SK-N-SH treated with all-trans-retinoic acid at 6 μM for 48 hours (cell line): Measurements from ENCODE around the gene SGPL1.

Experiments used
- ATAC-seq: fragments of 200-7000 bp; cut with Tn5 transposase; 3 replicates; pipeline ENCODE4 v1.9.1; 2020; ENCODE audit warnings: mild to moderate bottlenecking, moderate library complexity
- ARNTL ChIP-seq: fragments of 450-650 bp; formaldehyde crosslinking; IDR thresholded peaks from 2 replicates; pipeline ENCODE4 v1.5.0; 2020; ENCODE audit warnings: low read depth, mild to moderate bottlenecking, moderate library complexity, borderline replicate concordance
- CSDC2 ChIP-seq: fragments of 250-450 bp; sonication (Bioruptor Pico); IDR thresholded peaks from 2 replicates; pipeline ENCODE4 v1.5.0; 2020; ENCODE audit warnings: mild to moderate bottlenecking, moderate library complexity
- CSRNP3 ChIP-seq: fragments of 250-450 bp; sonication (Bioruptor Pico); IDR thresholded peaks from 2 replicates; pipeline ENCODE4 v1.5.1; 2021; ENCODE audit warnings: mild to moderate bottlenecking, moderate library complexity
- ESRRG ChIP-seq: fragments of 250-450 bp; sonication (Bioruptor Pico); IDR thresholded peaks from 2 replicates; pipeline ENCODE4 v1.6.1; 2021; ENCODE audit warnings: mild to moderate bottlenecking
- GLIS3 ChIP-seq: fragments of 250-450 bp; sonication (Bioruptor Pico); IDR thresholded peaks from 2 replicates; pipeline ENCODE4 v1.5.0; 2020; ENCODE audit warnings: mild to moderate bottlenecking, moderate library complexity
- ISL1 ChIP-seq: fragments of 250-450 bp; sonication (Bioruptor Pico); IDR thresholded peaks from 2 replicates; pipeline ENCODE4 v2.1.2; 2022; ENCODE audit warnings: mild to moderate bottlenecking, moderate library complexity
- PPARA ChIP-seq: fragments of 250-450 bp; sonication (Bioruptor Pico); IDR thresholded peaks from 2 replicates; pipeline ENCODE4 v1.5.0; 2020; ENCODE audit warnings: mild to moderate bottlenecking, borderline replicate concordance
- RARB ChIP-seq: fragments of 250-450 bp; sonication (Bioruptor Pico); IDR thresholded peaks from 2 replicates; pipeline ENCODE4 v1.8.0; 2021; ENCODE audit warnings: mild to moderate bottlenecking, moderate library complexity
- TCF4 ChIP-seq: fragments of 250-450 bp; sonication (Bioruptor Pico); IDR thresholded peaks from 2 replicates; pipeline ENCODE4 v1.8.0; 2021; ENCODE audit warnings: mild to moderate bottlenecking, moderate library complexity, borderline replicate concordance
- TOX ChIP-seq: fragments of 250-450 bp; sonication (Bioruptor Pico); IDR thresholded peaks from 2 replicates; pipeline ENCODE4 v1.8.0; 2021; ENCODE audit warnings: mild to moderate bottlenecking, moderate library complexity, borderline replicate concordance
- ZC3H10 ChIP-seq: fragments of 250-450 bp; sonication (Bioruptor Pico); IDR thresholded peaks from 2 replicates; pipeline ENCODE4 v1.5.1; 2021; ENCODE audit warnings: mild to moderate bottlenecking, moderate library complexity
- ZFP3 ChIP-seq: fragments of 250-450 bp; sonication (Bioruptor Pico); IDR thresholded peaks from 2 replicates; pipeline ENCODE4 v1.5.0; 2020; ENCODE audit warnings: mild to moderate bottlenecking, moderate library complexity
- ZFP30 ChIP-seq: fragments of 450-650 bp; formaldehyde crosslinking; IDR thresholded peaks from 2 replicates; pipeline ENCODE4 v1.5.0; 2022; ENCODE audit warnings: mild to moderate bottlenecking, moderate library complexity
- ZNF565 ChIP-seq: fragments of 450-650 bp; formaldehyde crosslinking; conservative IDR thresholded peaks from 2 replicates; pipeline ENCODE4 v1.5.0; 2020; ENCODE audit warnings: low read depth, mild to moderate bottlenecking, moderate library complexity
- ZNF70 ChIP-seq: fragments of 450-650 bp; formaldehyde crosslinking; IDR thresholded peaks from 2 replicates; pipeline ENCODE4 v1.5.0; 2020; ENCODE audit warnings: mild to moderate bottlenecking, moderate library complexity
- TF ChIP-seq, protein P1 (sequence below): fragments of 250-450 bp; sonication (Bioruptor Pico); IDR thresholded peaks from 2 replicates; pipeline ENCODE4 v1.8.0; 2020; ENCODE audit warnings: mild to moderate bottlenecking, moderate library complexity, borderline replicate concordance
- TF ChIP-seq, protein P2 (sequence below): fragments of 250-450 bp; sonication (Bioruptor Pico); IDR thresholded peaks from 2 replicates; pipeline ENCODE4 v1.5.0; 2020; ENCODE audit warnings: mild to moderate bottlenecking, moderate library complexity
- TF ChIP-seq, protein P3 (sequence below): fragments of 250-450 bp; sonication (Bioruptor Pico); IDR thresholded peaks from 2 replicates; pipeline ENCODE4 v1.5.1; 2020; ENCODE audit warnings: low read depth, mild to moderate bottlenecking, moderate library complexity
- TF ChIP-seq, protein P4 (sequence below): fragments of 250-450 bp; sonication (Bioruptor Pico); IDR thresholded peaks from 2 replicates; pipeline ENCODE4 v1.8.0; 2021; ENCODE audit warnings: low read depth, mild to moderate bottlenecking, moderate library complexity, borderline replicate concordance

SGPL1 gene

GRCh38 chr10:70903262-70903921 is 87.6 kb downstream of the SGPL1 start:
- TF ChIP-seq ZNF565 (CRISPR knock-in tag) (no peak), ZNF70 (CRISPR knock-in tag) (no peak), ESRRG (CRISPR knock-in tag) (no peak), TOX (CRISPR knock-in tag) (no peak), ZFP30 (no peak), CSDC2 (CRISPR knock-in tag) (no peak), ZC3H10 (CRISPR knock-in tag) (no peak), CSRNP3 (no peak), ARNTL (CRISPR knock-in tag) (no peak), TCF4 (CRISPR knock-in tag) (no peak), ZFP3 (no peak), ISL1 (CRISPR knock-in tag) (no peak), RARB (no peak)
- TF ChIP-seq, protein P1, sequence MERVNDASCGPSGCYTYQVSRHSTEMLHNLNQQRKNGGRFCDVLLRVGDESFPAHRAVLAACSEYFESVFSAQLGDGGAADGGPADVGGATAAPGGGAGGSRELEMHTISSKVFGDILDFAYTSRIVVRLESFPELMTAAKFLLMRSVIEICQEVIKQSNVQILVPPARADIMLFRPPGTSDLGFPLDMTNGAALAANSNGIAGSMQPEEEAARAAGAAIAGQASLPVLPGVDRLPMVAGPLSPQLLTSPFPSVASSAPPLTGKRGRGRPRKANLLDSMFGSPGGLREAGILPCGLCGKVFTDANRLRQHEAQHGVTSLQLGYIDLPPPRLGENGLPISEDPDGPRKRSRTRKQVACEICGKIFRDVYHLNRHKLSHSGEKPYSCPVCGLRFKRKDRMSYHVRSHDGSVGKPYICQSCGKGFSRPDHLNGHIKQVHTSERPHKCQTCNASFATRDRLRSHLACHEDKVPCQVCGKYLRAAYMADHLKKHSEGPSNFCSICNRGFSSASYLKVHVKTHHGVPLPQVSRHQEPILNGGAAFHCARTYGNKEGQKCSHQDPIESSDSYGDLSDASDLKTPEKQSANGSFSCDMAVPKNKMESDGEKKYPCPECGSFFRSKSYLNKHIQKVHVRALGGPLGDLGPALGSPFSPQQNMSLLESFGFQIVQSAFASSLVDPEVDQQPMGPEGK (CRISPR knock-in tag), result no peak
- TF ChIP-seq, protein P2, sequence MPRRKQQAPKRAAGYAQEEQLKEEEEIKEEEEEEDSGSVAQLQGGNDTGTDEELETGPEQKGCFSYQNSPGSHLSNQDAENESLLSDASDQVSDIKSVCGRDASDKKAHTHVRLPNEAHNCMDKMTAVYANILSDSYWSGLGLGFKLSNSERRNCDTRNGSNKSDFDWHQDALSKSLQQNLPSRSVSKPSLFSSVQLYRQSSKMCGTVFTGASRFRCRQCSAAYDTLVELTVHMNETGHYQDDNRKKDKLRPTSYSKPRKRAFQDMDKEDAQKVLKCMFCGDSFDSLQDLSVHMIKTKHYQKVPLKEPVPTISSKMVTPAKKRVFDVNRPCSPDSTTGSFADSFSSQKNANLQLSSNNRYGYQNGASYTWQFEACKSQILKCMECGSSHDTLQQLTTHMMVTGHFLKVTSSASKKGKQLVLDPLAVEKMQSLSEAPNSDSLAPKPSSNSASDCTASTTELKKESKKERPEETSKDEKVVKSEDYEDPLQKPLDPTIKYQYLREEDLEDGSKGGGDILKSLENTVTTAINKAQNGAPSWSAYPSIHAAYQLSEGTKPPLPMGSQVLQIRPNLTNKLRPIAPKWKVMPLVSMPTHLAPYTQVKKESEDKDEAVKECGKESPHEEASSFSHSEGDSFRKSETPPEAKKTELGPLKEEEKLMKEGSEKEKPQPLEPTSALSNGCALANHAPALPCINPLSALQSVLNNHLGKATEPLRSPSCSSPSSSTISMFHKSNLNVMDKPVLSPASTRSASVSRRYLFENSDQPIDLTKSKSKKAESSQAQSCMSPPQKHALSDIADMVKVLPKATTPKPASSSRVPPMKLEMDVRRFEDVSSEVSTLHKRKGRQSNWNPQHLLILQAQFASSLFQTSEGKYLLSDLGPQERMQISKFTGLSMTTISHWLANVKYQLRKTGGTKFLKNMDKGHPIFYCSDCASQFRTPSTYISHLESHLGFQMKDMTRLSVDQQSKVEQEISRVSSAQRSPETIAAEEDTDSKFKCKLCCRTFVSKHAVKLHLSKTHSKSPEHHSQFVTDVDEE (CRISPR knock-in tag), result no peak
- TF ChIP-seq, protein P3, sequence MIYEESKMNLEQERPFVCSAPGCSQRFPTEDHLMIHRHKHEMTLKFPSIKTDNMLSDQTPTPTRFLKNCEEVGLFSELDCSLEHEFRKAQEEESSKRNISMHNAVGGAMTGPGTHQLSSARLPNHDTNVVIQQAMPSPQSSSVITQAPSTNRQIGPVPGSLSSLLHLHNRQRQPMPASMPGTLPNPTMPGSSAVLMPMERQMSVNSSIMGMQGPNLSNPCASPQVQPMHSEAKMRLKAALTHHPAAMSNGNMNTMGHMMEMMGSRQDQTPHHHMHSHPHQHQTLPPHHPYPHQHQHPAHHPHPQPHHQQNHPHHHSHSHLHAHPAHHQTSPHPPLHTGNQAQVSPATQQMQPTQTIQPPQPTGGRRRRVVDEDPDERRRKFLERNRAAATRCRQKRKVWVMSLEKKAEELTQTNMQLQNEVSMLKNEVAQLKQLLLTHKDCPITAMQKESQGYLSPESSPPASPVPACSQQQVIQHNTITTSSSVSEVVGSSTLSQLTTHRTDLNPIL, result no peak
- TF ChIP-seq, protein P4, sequence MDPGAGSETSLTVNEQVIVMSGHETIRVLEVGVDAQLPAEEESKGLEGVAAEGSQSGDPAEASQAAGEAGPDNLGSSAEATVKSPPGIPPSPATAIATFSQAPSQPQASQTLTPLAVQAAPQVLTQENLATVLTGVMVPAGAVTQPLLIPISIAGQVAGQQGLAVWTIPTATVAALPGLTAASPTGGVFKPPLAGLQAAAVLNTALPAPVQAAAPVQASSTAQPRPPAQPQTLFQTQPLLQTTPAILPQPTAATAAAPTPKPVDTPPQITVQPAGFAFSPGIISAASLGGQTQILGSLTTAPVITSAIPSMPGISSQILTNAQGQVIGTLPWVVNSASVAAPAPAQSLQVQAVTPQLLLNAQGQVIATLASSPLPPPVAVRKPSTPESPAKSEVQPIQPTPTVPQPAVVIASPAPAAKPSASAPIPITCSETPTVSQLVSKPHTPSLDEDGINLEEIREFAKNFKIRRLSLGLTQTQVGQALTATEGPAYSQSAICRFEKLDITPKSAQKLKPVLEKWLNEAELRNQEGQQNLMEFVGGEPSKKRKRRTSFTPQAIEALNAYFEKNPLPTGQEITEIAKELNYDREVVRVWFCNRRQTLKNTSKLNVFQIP (CRISPR knock-in tag), result no peak
- TF ChIP-seq, all 23 proteins: peak for 0
- peak; percentile 77 for ATAC-seq

DNA sequence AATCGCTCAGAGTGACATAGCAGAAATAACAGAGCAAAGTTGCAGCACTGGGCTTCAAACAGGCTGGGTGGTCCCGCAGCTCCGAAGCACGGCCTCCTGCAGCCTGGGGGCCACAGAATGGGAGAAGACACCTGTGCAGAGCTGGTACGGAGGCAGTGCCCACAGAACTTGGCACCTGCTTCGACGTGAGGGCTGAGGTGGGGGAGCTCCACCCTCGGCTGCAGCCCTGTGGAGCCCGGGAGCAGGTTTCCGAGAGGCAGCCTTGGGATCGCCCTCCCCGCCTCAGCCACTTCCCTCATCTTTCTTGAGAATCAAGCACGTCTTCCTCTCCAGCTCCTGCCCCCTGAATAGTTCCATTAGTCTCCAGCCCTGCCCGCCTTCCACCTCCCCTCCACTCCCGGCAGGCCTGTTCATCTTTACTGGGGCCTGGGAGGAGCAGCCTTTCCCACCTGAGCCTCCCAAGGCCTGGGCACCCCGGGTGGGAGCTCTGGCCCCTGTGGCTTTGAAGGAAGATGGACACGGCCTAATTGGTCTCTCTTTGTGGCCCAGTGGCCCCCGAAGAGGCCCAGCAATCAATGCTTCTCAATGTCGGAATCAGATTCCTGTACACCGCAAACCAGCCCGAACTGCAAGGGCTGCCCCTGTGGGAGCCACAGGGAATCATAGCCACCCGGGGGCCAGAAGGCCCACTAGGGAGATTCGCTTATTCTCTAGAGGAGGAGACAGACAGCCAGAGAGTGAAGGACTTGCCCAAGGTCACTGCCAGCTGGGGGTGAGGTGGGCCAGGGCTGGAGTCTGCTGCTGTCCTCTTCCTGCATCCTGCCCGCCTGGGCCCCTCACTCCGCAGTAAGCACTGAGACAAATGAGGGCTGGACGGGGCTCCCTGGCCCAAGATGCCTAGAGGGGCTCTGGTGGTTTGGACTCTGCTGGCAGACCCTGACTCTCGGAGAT is 89.6 kb downstream of the SGPL1 start:
- TF ChIP-seq ZFP3 (no peak), ZC3H10 (CRISPR knock-in tag) (no peak), TOX (CRISPR knock-in tag) (no peak), ZNF70 (CRISPR knock-in tag) (no peak), ISL1 (CRISPR knock-in tag) (no peak), GLIS3 (no peak), PPARA (CRISPR knock-in tag) (no peak), ESRRG (CRISPR knock-in tag) (no peak), ZNF565 (CRISPR knock-in tag) (no peak), ZFP30 (no peak), CSDC2 (CRISPR knock-in tag) (no peak)
- TF ChIP-seq, protein P2 (CRISPR knock-in tag), result no peak
- TF ChIP-seq, protein P1 (CRISPR knock-in tag), result no peak
- TF ChIP-seq, protein P3, result no peak
- ATAC-seq, result no peak
